Rectal smooth muscle tissue (tissue), 1 donor: ENCODE results near the gene EVA1B.

Source experiments
- H3K27ac ChIP-seq: one replicate; pipeline ENCODE4 v1.7.0; 2013; ENCODE audit warnings: low read depth, low read length, inconsistent platforms
- H3K27me3 ChIP-seq: one replicate; pipeline ENCODE4 v1.7.0; 2013; ENCODE audit warnings: low read length; ENCODE audit not compliant: control insufficient read depth, insufficient read depth
- H3K36me3 ChIP-seq: one replicate; pipeline ENCODE4 v1.7.0; 2013; ENCODE audit warnings: low read length; ENCODE audit not compliant: control insufficient read depth, insufficient read depth
- H3K4me1 ChIP-seq: one replicate; pipeline ENCODE4 v1.7.0; 2013; ENCODE audit warnings: low read length; ENCODE audit not compliant: control insufficient read depth, insufficient read depth
- H3K4me3 ChIP-seq: one replicate; pipeline ENCODE4 v1.7.0; 2013; ENCODE audit warnings: low read length
- H3K9ac ChIP-seq: one replicate; pipeline ENCODE4 v1.7.0; 2013; ENCODE audit warnings: low read length

Gene EVA1B

GRCh38 chr1:36341626-36342320 lies 18.3 kb upstream of the EVA1B start:
- H3K9ac ChIP-seq, result no peak overlapping the region

GRCh38 chr1:36339615-36340014 lies 16.2 kb upstream of the EVA1B start:
- H3K36me3 ChIP-seq, result peaks cover 8% of the 10 kb centered on the region

More at GRCh38 chr1:36341626-36342320, 18.3 kb upstream of the EVA1B start:
- Histone ChIP-seq H3K4me3 (no peak overlapping the region), H3K4me1 (no peaks in the 10 kb centered on the region), H3K36me3 (peaks cover 22% of the 10 kb centered on the region), H3K27ac (no peak overlapping the region), H3K27me3 (no peaks in the 10 kb centered on the region)

GRCh38 chr1:36339215-36339614 lies 15.8 kb upstream of the EVA1B start:
- Histone ChIP-seq H3K27me3 (no peaks in the 10 kb centered on the region), H3K27ac (no peak overlapping the region), H3K9ac (no peak overlapping the region), H3K4me1 (no peaks in the 10 kb centered on the region), H3K4me3 (no peak overlapping the region), H3K36me3 (peaks cover 7% of the 10 kb centered on the region)

More at GRCh38 chr1:36339615-36340014, 16.2 kb upstream of the EVA1B start:
- H3K4me1 ChIP-seq, result no peaks in the 10 kb centered on the region
- H3K27ac ChIP-seq, result no peak overlapping the region
- H3K4me3 ChIP-seq, result no peak overlapping the region
- no peaks in the 10 kb centered on the region for H3K27me3 ChIP-seq
- no peak overlapping the region for H3K9ac ChIP-seq

GRCh38 chr1:36337830-36338229 lies 14.4 kb upstream of the EVA1B start:
- no peak overlapping the region for H3K27ac ChIP-seq

GRCh38 chr1:36330940-36331339 lies 7.5 kb upstream of the EVA1B start:
- no peak overlapping the region for H3K9ac ChIP-seq
- no peaks in the 10 kb centered on the region for H3K36me3 ChIP-seq
- no peaks in the 10 kb centered on the region for H3K4me1 ChIP-seq
- no peak overlapping the region for H3K27ac ChIP-seq
- no peaks in the 10 kb centered on the region for H3K27me3 ChIP-seq
- H3K4me3 ChIP-seq, result no peak overlapping the region

More at GRCh38 chr1:36337830-36338229, 14.4 kb upstream of the EVA1B start:
- Histone ChIP-seq H3K9ac (no peak overlapping the region), H3K36me3 (peaks cover 7% of the 10 kb centered on the region), H3K27me3 (no peaks in the 10 kb centered on the region), H3K4me1 (no peaks in the 10 kb centered on the region), H3K4me3 (no peak overlapping the region)

- Histone ChIP-seq H3K4me3 (no peak overlapping the region), H3K27ac (no peak overlapping the region)
These were observed 6.4 kb upstream of the EVA1B start for GRCh38 chr1:36329817-36330216.

GRCh38 chr1:36328713-36329112 lies 5.3 kb upstream of the EVA1B start:
- H3K4me1 ChIP-seq, result peaks cover 3% of the 10 kb centered on the region
- H3K4me3 ChIP-seq, result no peak overlapping the region
- no peaks in the 10 kb centered on the region for H3K27me3 ChIP-seq
- H3K9ac ChIP-seq, result no peak overlapping the region
- no peak overlapping the region for H3K27ac ChIP-seq
- no peaks in the 10 kb centered on the region for H3K36me3 ChIP-seq

More at GRCh38 chr1:36329817-36330216, 6.4 kb upstream of the EVA1B start:
- H3K36me3 ChIP-seq, result no peaks in the 10 kb centered on the region
- no peaks in the 10 kb centered on the region for H3K27me3 ChIP-seq
- no peaks in the 10 kb centered on the region for H3K4me1 ChIP-seq
- no peak overlapping the region for H3K9ac ChIP-seq

- Histone ChIP-seq H3K27me3 (no peaks in the 10 kb centered on the region), H3K27ac (no peak overlapping the region), H3K36me3 (no peaks in the 10 kb centered on the region), H3K4me3 (no peak overlapping the region), H3K4me1 (peaks cover 3% of the 10 kb centered on the region), H3K9ac (no peak overlapping the region)
These were observed 4.6 kb upstream of the EVA1B start for GRCh38 chr1:36328088-36328480.

GRCh38 chr1:36327421-36328087 lies 4.1 kb upstream of the EVA1B start:
- Histone ChIP-seq H3K9ac (no peak overlapping the region), H3K27ac (no peak overlapping the region), H3K4me3 (no peak overlapping the region), H3K4me1 (peaks cover 3% of the 10 kb centered on the region), H3K27me3 (no peaks in the 10 kb centered on the region), H3K36me3 (no peaks in the 10 kb centered on the region)

- Histone ChIP-seq H3K36me3 (no peaks in the 10 kb centered on the region), H3K27ac (no peak overlapping the region), H3K9ac (no peak overlapping the region), H3K4me1 (peaks cover 3% of the 10 kb centered on the region), H3K4me3 (no peak overlapping the region), H3K27me3 (no peaks in the 10 kb centered on the region)
These were observed 3.1 kb upstream of the EVA1B start for GRCh38 chr1:36326499-36326898.

- peaks cover 3% of the 10 kb centered on the region for H3K4me1 ChIP-seq
- H3K4me3 ChIP-seq, result no peak overlapping the region
- no peak overlapping the region for H3K9ac ChIP-seq
- H3K36me3 ChIP-seq, result no peaks in the 10 kb centered on the region
- H3K27ac ChIP-seq, result peak overlapping the region; percentile 16
- no peaks in the 10 kb centered on the region for H3K27me3 ChIP-seq
These were observed 883 bp upstream of the EVA1B start for GRCh38 chr1:36324353-36324703.

GRCh38 chr1:36322786-36323635 lies 434 bp downstream of the EVA1B start:
- Histone ChIP-seq H3K27ac (peak overlapping the region; percentile 57), H3K4me1 (peaks cover 3% of the 10 kb centered on the region), H3K9ac (peak overlapping the region; percentile 41), H3K4me3 (peak overlapping the region; percentile 75), H3K36me3 (no peaks in the 10 kb centered on the region), H3K27me3 (no peaks in the 10 kb centered on the region)
